ENCODE data around the gene HTR3E. TPM values are rescaled to one million over a fixed set of nuclear protein-coding genes. Genes with fewer than 3 reads are reported as not detected.

Gene HTR3E
- total RNA-seq, 1 experiment from 2014 or later, result not detected

DNA sequence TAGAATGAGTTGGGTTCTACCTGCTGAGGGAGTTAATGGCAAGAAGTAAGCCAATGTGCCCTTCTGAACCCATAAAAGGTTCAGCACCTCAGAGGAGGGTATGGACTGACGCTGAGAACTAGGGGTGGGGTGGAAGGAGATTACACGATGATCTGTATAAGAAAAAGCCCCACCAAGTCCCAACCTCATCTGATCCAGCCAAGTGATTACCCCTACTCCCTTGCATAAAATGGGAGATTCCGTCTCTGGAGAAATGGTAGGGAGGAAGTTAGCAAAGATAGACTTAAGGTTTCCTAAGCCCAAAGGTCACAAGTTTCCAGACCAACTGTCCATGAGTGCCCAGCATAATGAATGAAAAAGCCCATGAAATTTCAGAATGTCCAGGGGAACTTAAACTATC is 51.2 kb downstream of the HTR3E start:
- H2BK5ac ChIP-seq (ENCODE audit: insufficient read length, low read length), result no peak overlapping the region
- TF ChIP-seq, protein P1, sequence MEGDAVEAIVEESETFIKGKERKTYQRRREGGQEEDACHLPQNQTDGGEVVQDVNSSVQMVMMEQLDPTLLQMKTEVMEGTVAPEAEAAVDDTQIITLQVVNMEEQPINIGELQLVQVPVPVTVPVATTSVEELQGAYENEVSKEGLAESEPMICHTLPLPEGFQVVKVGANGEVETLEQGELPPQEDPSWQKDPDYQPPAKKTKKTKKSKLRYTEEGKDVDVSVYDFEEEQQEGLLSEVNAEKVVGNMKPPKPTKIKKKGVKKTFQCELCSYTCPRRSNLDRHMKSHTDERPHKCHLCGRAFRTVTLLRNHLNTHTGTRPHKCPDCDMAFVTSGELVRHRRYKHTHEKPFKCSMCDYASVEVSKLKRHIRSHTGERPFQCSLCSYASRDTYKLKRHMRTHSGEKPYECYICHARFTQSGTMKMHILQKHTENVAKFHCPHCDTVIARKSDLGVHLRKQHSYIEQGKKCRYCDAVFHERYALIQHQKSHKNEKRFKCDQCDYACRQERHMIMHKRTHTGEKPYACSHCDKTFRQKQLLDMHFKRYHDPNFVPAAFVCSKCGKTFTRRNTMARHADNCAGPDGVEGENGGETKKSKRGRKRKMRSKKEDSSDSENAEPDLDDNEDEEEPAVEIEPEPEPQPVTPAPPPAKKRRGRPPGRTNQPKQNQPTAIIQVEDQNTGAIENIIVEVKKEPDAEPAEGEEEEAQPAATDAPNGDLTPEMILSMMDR (conservative IDR thresholded peaks at IDR 0.05), result no peak
- no peak overlapping the region for H4K91ac ChIP-seq (ENCODE audit: insufficient read length, low read depth, low read length)
- H2BK120ac ChIP-seq (ENCODE audit: low read depth, low read length, poor library complexity, severe bottlenecking), result no peak overlapping the region
- no peaks in the 10 kb centered on the region for H3K27me3 ChIP-seq (ENCODE audit: insufficient read depth, low read length)
- H3T11ph ChIP-seq (ENCODE audit: low read length), result no peak overlapping the region
- no peaks in the 10 kb centered on the region for H3K9me3 ChIP-seq (ENCODE audit: control insufficient read depth, low read depth, low read length)
- no CpG with 5 or more reads among the region's 3 CpGs for WGBS (ENCODE audit: extremely low coverage, insufficient read length, low lambda C conversion rate)
- no peak for DNase-seq
- H3K23ac ChIP-seq (ENCODE audit: insufficient read length, low read depth, low read length), result no peak overlapping the region
- no peak overlapping the region for H2BK15ac ChIP-seq (ENCODE audit: low read depth, low read length)
- H3K56ac ChIP-seq (ENCODE audit: insufficient read length, low read depth, low read length), result no peak overlapping the region
- H4K8ac ChIP-seq (replicated peaks; ENCODE audit: insufficient read length, low read depth, low read length), result no peak overlapping the region
- no peaks in the 10 kb centered on the region for H3K4me1 ChIP-seq (ENCODE audit: insufficient read depth, low read length)
- H3K23me2 ChIP-seq (ENCODE audit: insufficient read length, low read depth, low read length, poor library complexity, severe bottlenecking), result no peaks in the 10 kb centered on the region
- peaks cover 4% of the 10 kb centered on the region for H3K79me1 ChIP-seq (ENCODE audit: insufficient read depth, low read depth, low read length, poor library complexity, severe bottlenecking)
- H2BK12ac ChIP-seq (ENCODE audit: insufficient read length, low read depth, low read length), result no peak overlapping the region
- Mint-ChIP-seq H3K4me3 (no peak overlapping the region), H3K27me3 (ENCODE audit: low read depth) (no peaks in the 10 kb centered on the region), H3K36me3 (ENCODE audit: insufficient read depth in 1 of 3, low read depth in 3 of 3) (peaks cover 0 to 35% (median 4%) of the 10 kb centered on the region in 3 experiments; a peak in 4 of 7 replicates), H3K4me1 (peaks cover 2 to 3% of the 10 kb centered on the region in 2 experiments; a peak in 2 of 4 replicates), H3K27ac (no peak overlapping the region), H3K9me3 (no peaks in the 10 kb centered on the region)
- no peak overlapping the region for H3K18ac ChIP-seq (ENCODE audit: insufficient read length, low read depth, low read length)
- no peak overlapping the region for H3K9ac ChIP-seq (ENCODE audit: extremely low read depth, insufficient read length, low read length)
- no peak overlapping the region for H3K4ac ChIP-seq (ENCODE audit: low read depth, low read length)
- H3K79me2 ChIP-seq (ENCODE audit: insufficient read depth, low read length), result no peaks in the 10 kb centered on the region
- no peak overlapping the region for H2BK20ac ChIP-seq (ENCODE audit: low read depth, low read length, poor library complexity, severe bottlenecking)
- no peak overlapping the region for H4K5ac ChIP-seq (ENCODE audit: insufficient read length, low read depth, low read length)
- H4K20me1 ChIP-seq (ENCODE audit: control insufficient read depth, insufficient read depth, insufficient read length), result no peaks in the 10 kb centered on the region
- H3K14ac ChIP-seq (ENCODE audit: insufficient read depth, low read length), result no peak overlapping the region
- no peak overlapping the region for H2AFZ ChIP-seq (ENCODE audit: low read length)
- H3K27ac ChIP-seq (ENCODE audit: insufficient read length, low read depth, low read length), result no peak overlapping the region
- H3K4me2 ChIP-seq (ENCODE audit: insufficient read depth, insufficient read length, low read length), result no peak overlapping the region
- no peak overlapping the region for H2AK5ac ChIP-seq (ENCODE audit: insufficient read length, low read length)
